OCI-LY7 (cell line): Measurements from ENCODE around the gene HSD3B2.

ENCODE experiments used
- EZH2phosphoT487 ChIP-seq: fragments of 200-600 bp; sonication (generic); IDR thresholded peaks from 2 replicates; pipeline ENCODE4 v1.6.1; 2018; ENCODE audit warnings: low read depth, borderline replicate concordance, mild to moderate bottlenecking, mixed run types, antibody characterized with exemption, low read length, moderate library complexity, mixed read lengths
- TF ChIP-seq, protein P1 (sequence below): fragments of 200-600 bp; sonication (generic); conservative IDR thresholded peaks from 2 replicates; pipeline ENCODE4 v1.5.1; 2014; ENCODE audit warnings: mild to moderate bottlenecking, antibody characterized with exemption, low read length, moderate library complexity, mixed read lengths

DNA sequence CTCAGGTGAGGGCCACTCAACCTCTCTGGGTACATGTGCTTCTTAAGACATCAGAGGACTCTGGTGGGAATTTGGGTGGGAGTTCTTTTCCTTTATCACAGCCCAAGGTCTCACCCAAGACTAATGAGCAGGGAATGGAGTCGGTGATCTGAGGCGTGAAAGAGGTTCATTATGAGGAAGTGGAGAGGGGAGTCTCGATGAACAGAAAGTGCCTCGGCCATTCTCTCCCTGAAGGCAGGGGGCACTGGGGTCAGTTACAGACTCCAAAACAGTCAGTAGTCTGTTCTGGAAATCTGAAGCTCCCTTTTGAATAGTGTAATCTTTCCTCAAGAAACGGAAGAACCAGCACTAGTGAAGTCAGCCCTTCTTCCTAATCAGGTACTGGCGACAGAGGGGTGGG, 36.2 kb downstream of the HSD3B2 start:
- TF ChIP-seq, protein P1, sequence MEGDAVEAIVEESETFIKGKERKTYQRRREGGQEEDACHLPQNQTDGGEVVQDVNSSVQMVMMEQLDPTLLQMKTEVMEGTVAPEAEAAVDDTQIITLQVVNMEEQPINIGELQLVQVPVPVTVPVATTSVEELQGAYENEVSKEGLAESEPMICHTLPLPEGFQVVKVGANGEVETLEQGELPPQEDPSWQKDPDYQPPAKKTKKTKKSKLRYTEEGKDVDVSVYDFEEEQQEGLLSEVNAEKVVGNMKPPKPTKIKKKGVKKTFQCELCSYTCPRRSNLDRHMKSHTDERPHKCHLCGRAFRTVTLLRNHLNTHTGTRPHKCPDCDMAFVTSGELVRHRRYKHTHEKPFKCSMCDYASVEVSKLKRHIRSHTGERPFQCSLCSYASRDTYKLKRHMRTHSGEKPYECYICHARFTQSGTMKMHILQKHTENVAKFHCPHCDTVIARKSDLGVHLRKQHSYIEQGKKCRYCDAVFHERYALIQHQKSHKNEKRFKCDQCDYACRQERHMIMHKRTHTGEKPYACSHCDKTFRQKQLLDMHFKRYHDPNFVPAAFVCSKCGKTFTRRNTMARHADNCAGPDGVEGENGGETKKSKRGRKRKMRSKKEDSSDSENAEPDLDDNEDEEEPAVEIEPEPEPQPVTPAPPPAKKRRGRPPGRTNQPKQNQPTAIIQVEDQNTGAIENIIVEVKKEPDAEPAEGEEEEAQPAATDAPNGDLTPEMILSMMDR: no peak
- no peak for TF ChIP-seq EZH2phosphoT487
